GM18858 (cell line): ENCODE measurements around the gene CRYBG1.
"Not testable (repeated sequence)": the region's sequence is repeated elsewhere in the genome, so short reads cannot be mapped to it uniquely, and the experiment has no call there.

Experiments used
- ATAC-seq: cut with Tn5 transposase; IDR thresholded peaks from one replicate; pipeline ENCODE4 v1.9.1; 2021; ENCODE audit not compliant: unreplicated experiment

Gene CRYBG1

GRCh38 chr6:106546691-106547414 lies 186.3 kb downstream of the CRYBG1 start:
- no peak for ATAC-seq

DNA sequence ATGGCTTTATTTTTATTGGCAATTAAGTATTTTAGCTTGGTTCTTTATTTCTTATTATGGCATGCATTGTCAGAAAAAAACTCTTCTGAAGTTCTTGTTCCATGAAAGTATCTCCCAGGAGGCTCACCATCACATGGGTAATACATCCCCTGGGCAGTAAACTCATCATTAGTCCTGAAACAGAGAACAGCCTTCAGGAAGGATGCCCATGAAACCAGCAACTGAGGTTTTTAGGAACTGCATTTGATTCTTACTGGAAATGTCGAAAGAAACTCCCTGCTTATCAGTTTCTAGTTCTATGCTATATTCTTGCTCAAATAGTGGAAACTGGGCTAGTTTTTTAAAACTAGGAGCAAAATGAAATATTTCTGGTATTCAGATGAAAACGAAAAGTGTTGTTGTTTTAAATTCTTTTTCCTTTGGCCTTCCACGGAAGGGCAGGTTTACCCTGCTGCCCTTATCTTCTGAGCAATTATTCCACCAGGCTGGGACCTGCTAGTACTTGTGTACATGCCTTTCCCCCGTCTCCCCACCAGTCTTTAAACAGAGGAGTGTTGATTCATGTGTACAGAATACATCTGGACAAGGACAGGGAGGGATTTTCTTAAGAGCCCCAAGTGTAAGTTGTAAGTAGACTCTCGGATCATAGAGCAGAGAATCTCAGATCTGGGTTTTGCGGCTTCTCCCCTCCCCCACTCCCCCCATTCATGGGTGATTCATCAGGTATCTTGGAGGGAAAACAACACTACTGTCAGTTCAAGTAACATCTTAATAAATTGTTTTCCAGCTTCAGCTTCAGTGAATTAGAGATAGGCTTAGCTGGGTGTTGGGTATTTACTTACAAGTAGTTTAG lies 187.3 kb downstream of the CRYBG1 start:
- no peak for ATAC-seq

DNA sequence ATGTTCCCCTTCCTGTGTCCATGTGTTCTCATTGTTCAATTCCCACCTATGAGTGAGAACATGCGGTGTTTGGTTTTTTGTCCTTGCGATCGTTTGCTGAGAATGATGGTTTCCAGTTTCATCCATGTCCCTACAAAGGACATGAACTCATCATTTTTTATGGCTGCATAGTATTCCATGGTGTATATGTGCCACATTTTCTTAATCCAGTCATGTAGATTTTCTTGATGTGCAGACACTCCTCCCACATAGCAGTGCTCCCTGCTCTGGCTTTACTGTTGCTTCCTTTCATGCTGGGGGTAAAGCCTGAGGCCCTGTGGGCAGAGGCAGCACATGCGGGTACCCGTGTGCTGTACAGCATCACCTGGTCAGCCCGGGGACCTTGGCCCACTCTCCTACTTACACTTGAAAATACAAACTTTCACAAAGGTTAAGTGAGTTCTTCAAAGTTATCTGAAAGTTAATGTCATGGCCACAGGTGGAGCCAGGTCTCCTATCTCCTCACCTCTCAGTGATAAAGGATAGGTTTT lies 188.5 kb downstream of the CRYBG1 start:
- not testable (repeated sequence) for ATAC-seq

- ATAC-seq = no peak
Observed at GRCh38 chr6:106549521-106549920, 189.0 kb downstream of the CRYBG1 start.

DNA sequence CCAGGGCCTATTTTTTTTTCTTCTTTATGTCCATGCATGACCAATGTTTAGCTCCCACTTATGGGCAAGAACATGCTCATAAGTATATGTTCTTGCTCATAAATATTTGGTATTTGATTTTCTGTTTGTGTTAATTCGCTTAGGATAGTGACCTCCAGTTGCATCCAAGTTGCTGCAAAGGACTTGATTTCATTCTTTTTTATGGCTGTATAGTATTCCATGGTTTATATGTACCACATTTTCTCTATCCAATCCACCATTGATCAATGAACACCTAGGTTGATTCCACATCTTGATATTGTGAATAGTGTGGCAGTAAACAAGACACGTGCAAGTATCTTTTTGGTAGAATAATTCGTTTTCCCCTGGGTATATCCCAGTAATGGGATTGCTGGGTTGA lies 190.6 kb downstream of the CRYBG1 start:
- no peak for ATAC-seq

- ATAC-seq = no peak
Observed at GRCh38 chr6:106553440-106553839, 192.9 kb downstream of the CRYBG1 start.

GRCh38 chr6:106555767-106556166 lies 195.2 kb downstream of the CRYBG1 start:
- no peak for ATAC-seq

GRCh38 chr6:106556368-106556960 lies 195.9 kb downstream of the CRYBG1 start:
- no peak for ATAC-seq

DNA sequence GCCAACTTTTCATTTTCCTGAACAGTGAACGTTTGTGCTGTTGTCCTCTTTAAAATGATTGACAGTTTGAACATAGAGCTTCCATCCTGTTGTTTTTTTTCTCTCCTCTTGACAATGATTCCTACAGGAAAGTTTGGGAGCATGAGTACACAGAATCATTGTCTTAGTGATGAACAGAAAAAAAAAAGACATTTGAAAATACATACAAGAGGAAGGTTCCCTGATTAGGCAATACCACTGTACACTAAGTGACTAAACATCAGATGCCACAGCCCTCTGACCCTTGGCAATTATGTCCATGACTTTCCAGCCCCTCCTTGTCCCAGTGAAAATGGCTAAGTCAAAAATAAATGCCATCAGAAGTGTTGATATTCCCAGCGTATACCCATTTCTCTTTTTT lies 197.3 kb downstream of the CRYBG1 start:
- ATAC-seq = no peak

- no peak for ATAC-seq
Observed at GRCh38 chr6:106558364-106558763, 197.8 kb downstream of the CRYBG1 start.

- ATAC-seq = not testable (repeated sequence)
Observed at GRCh38 chr6:106559659-106560058, 199.1 kb downstream of the CRYBG1 start.

GRCh38 chr6:106560996-106561685 lies 200.6 kb downstream of the CRYBG1 start:
- no peak for ATAC-seq

DNA sequence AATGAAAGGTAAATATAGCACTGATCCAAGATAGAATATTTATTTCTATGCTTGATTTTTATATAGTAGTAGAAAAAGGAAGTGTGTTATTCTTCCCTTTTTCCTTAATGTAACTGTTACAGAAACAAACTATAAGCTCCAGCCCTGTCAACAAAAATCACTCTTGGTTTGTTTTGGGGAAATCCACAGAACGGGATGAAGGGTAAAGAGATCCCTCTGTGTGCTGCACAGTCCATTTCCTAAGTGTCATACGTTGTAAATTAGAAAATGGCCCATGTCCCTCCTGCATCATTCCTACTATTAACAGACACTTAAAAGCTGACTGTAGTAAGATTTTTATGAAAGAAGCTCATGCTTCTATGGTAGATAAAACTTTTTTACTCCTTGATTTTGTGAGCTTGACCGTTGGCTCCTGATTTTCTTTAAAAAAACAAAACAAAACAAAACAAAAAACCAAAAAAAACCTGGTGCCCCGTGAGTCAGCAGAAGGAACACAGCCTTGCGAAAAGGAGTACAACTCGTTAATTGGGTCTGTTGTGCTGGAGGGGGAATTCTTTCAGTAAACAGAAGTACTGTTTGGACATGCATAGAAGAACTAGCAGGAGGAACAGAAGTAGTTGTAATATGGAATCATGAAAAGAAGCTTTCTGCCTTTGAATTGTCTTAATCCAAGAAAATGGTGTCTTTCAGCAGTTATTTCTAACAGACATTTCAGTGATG lies 201.3 kb downstream of the CRYBG1 start:
- ATAC-seq = no peak

DNA sequence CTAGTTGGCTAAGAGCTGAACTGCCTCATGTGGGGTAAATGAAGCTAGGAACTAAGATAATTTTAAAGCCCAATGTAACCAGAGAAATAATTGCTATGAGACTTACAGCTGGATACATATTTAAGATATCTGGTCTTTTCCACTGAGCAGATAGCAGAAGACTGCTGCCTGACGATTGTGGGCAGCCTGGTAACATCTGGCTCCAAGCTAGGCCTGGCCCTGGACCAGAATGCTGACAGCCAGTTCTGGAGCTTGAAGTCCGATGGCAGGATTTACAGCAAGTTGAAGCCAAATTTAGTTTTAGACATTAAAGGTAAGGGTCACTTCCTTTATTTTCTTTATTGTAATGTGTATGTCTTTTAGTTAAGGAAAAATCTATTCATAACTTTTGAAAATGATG lies 203.1 kb downstream of the CRYBG1 start:
- ATAC-seq = no peak

DNA sequence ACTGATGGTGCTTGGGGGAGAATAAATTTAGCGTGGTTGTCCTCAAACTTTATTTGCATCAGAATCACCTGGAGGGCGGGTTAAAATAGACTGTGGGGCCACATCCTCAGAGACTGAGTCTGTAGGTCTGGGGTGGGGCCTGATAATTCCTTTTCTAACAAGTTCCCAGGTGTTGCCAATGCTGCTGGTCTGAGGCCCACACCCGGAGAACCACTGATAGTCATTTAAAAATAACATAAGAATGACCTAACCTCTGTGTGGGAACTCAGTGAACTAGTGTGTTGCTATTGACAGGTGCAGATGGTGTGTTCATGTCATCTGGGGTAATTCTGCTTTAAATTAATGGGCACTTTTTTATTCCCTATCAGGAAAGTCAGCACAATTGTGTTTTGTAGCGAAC lies 204.0 kb downstream of the CRYBG1 start:
- no peak for ATAC-seq

- ATAC-seq = no peak
Observed at GRCh38 chr6:106568530-106568929, 208.0 kb downstream of the CRYBG1 start.

DNA sequence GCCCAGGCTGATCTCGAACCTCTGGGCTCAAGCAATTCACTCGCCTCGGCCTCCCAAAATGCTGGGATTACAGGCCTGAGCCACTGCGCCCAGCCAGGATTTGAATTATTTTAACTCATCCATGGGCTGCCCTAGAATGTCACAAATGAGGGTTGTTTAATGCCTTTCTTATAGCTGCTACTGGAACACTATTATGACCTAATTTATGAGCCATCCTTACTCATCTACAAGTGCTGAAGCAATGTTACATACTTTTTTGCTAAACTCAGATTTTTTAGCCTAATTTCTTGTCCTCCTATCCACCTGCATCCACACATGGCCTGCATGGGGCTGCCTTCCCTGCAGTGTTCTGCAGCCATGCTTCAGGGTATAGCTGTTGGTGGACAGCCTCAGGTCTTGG lies 208.9 kb downstream of the CRYBG1 start:
- no peak for ATAC-seq

- no peak for ATAC-seq
Observed at GRCh38 chr6:106572436-106572835, 211.9 kb downstream of the CRYBG1 start.

DNA sequence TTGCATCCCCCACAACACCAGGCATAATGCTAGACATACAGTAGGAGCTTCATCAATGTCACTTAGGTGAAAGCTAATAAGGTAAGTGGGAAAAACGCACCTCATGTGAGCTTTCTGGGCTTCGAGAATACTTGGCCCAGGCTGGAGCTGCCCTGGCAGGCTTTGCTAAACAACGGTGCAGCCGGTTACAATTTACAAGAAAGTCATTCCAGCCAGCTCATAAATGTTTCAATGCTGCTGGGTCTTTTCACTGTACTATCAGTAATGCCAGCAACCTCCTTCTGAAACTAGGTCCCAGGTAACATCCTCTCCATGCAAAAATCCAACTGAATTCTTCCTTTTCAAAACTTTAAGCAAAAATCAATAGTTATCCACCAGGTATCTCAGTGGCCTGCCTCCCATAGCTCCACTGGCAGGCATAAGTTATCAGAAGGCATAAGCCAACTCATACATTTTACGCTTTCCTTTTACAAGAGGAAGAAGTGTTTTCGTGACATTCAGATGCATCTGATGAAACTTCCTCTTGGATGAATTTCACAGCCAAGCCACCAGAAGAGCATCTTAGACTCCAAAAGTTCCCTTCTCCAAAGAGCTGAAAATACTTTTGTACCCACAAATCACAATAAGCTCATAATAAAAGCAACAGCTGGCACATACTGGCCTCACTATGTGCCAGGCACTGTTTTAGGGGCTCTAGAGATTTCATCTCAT lies 212.5 kb downstream of the CRYBG1 start:
- ATAC-seq = no peak
